Mesothelial cell of epicardium (in vitro differentiated cells): Measurements from ENCODE around the gene FOXP1. TPM values are rescaled to one million over a fixed set of nuclear protein-coding genes. Genes with fewer than 3 reads are reported as not detected.

Experiments used
- DNase-seq, 2 experiments: peaks; one replicate each; pipeline ENCODE4 v3.0.0; 2021; ENCODE audit warnings: low spot score in 2 of 2; ENCODE audit not compliant: unreplicated experiment in 2 of 2
- H3K27ac Mint-ChIP-seq: 2 replicates; pipeline ENCODE4 v1.8.0; 2021; ENCODE audit warnings: mixed read lengths
- H3K27me3 Mint-ChIP-seq: 2 replicates; pipeline ENCODE4 v1.8.0; 2021; ENCODE audit warnings: low read depth, mixed read lengths
- H3K36me3 Mint-ChIP-seq: 2 replicates; pipeline ENCODE4 v1.8.0; 2021; ENCODE audit warnings: mixed read lengths
- H3K4me1 Mint-ChIP-seq: 2 replicates; pipeline ENCODE4 v1.8.0; 2021; ENCODE audit warnings: mixed read lengths
- H3K4me3 Mint-ChIP-seq: 2 replicates; pipeline ENCODE4 v1.8.0; 2021; ENCODE audit warnings: mild to moderate bottlenecking, moderate library complexity, mixed read lengths
- H3K9me3 Mint-ChIP-seq: 2 replicates; pipeline ENCODE4 v1.8.0; 2021; ENCODE audit warnings: mixed read lengths
- total RNA-seq: library from RNA; stranded (reverse); gene quantifications from 3 replicates; pipeline ENCODE4 v1.2.1, GENCODE V29; 2021
- TF ChIP-seq, protein P1 (sequence below): fragments of 200-600 bp; sonication (generic); IDR thresholded peaks from one replicate; pipeline ENCODE4 v1.5.0; 2021; ENCODE audit warnings: antibody characterized with exemption; ENCODE audit not compliant: unreplicated experiment

FOXP1 gene
- total RNA-seq, 1 donor from 2014 or later: 187 TPM

DNA sequence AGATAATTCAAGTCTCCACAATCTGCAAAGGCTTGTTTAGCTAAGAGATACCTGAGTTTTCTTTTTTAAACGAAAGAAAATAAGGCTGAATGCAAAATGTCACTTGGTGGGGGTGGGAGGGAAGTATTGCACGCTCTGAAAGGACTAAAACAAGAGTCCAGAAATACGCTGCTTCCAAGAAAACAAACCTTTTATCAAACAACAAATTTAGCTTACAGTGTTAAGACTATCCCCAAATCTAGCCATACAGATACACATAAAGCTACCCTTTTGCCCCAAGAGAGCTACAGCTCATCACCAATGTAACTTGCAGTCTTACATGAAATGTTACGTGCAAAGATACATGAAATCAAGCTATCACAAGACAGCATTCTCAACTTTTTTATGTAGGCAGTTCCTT lies 522.5 kb downstream of the FOXP1 start:
- TF ChIP-seq, protein P1, sequence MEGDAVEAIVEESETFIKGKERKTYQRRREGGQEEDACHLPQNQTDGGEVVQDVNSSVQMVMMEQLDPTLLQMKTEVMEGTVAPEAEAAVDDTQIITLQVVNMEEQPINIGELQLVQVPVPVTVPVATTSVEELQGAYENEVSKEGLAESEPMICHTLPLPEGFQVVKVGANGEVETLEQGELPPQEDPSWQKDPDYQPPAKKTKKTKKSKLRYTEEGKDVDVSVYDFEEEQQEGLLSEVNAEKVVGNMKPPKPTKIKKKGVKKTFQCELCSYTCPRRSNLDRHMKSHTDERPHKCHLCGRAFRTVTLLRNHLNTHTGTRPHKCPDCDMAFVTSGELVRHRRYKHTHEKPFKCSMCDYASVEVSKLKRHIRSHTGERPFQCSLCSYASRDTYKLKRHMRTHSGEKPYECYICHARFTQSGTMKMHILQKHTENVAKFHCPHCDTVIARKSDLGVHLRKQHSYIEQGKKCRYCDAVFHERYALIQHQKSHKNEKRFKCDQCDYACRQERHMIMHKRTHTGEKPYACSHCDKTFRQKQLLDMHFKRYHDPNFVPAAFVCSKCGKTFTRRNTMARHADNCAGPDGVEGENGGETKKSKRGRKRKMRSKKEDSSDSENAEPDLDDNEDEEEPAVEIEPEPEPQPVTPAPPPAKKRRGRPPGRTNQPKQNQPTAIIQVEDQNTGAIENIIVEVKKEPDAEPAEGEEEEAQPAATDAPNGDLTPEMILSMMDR: no peak
- Mint-ChIP-seq H3K36me3 (no peaks in the 10 kb centered on the region), H3K9me3 (no peaks in the 10 kb centered on the region), H3K4me3 (peak overlapping the region; percentile 7), H3K27ac (no peak overlapping the region), H3K4me1 (peaks cover 67% of the 10 kb centered on the region), H3K27me3 (no peaks in the 10 kb centered on the region)
- no peak for DNase-seq

- H3K4me3 Mint-ChIP-seq: peak overlapping the region; percentile 2
- no peak overlapping the region for H3K27ac Mint-ChIP-seq
- no peaks in the 10 kb centered on the region for H3K27me3 Mint-ChIP-seq
- H3K36me3 Mint-ChIP-seq: no peaks in the 10 kb centered on the region
- no peaks in the 10 kb centered on the region for H3K9me3 Mint-ChIP-seq
- DNase-seq: no peak
- TF ChIP-seq, protein P1: no peak
- peaks cover 67% of the 10 kb centered on the region for H3K4me1 Mint-ChIP-seq
Measured at GRCh38 chr3:71060536-71060935, 523.0 kb downstream of the FOXP1 start.

DNA sequence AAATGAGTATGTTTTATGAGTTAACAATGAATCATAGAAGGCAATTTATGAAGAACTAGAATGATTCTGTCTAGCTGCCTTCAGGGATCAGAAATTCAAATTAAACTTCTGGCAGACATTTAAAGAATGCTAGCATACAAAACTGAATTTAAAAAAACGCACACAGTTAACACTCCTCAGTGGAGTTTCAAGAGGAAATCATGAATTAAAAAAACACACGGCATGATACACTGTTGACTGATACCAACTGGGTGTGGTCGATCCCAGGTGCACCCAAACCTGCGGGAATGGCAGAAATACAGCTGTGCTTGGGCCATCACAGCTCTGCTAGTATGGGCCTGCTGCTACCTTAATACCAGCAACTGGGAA lies 526.0 kb downstream of the FOXP1 start:
- Mint-ChIP-seq H3K36me3 (peaks cover 2% of the 10 kb centered on the region), H3K4me3 (no peak overlapping the region), H3K4me1 (peaks cover 94% of the 10 kb centered on the region), H3K27me3 (no peaks in the 10 kb centered on the region), H3K27ac (peak overlapping the region; percentile 81), H3K9me3 (no peaks in the 10 kb centered on the region)
- DNase-seq: no peak
- TF ChIP-seq, protein P1: no peak

DNA sequence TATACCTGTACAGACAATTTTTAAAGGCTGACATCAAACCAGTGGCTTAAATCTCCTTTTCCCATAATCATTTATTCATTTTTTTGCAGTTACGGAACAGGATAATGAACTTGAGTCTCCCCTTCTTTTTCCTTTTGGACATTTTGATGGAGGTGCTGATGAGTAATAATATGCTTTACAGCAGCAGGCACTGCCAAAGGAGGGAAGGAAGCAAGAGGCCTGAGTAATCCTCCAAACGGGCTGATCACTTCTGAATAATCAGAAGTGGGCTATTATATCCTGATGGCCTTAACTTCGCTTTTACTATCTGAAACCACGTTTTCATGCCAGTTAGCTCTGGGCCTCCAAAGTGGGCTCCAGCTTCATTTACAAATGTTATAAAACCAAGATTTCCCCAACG lies 527.2 kb downstream of the FOXP1 start:
- H3K27me3 Mint-ChIP-seq: no peaks in the 10 kb centered on the region
- H3K4me3 Mint-ChIP-seq: no peak overlapping the region
- TF ChIP-seq, protein P1: no peak
- H3K27ac Mint-ChIP-seq: peak overlapping the region; percentile 31
- H3K4me1 Mint-ChIP-seq: peaks cover 94% of the 10 kb centered on the region
- no peak for DNase-seq
- peaks cover 5% of the 10 kb centered on the region for H3K36me3 Mint-ChIP-seq
- no peaks in the 10 kb centered on the region for H3K9me3 Mint-ChIP-seq

- TF ChIP-seq, protein P1: no peak
- no peak overlapping the region for H3K27ac Mint-ChIP-seq
- peaks cover 6% of the 10 kb centered on the region for H3K36me3 Mint-ChIP-seq
- no peaks in the 10 kb centered on the region for H3K9me3 Mint-ChIP-seq
- no peak for DNase-seq
- H3K4me3 Mint-ChIP-seq: no peak overlapping the region
- peaks cover 94% of the 10 kb centered on the region for H3K4me1 Mint-ChIP-seq
- H3K27me3 Mint-ChIP-seq: no peaks in the 10 kb centered on the region
Measured at GRCh38 chr3:71055257-71056001, 528.1 kb downstream of the FOXP1 start.

GRCh38 chr3:71054312-71054711 lies 529.2 kb downstream of the FOXP1 start:
- Mint-ChIP-seq H3K4me3 (no peak overlapping the region), H3K27me3 (no peaks in the 10 kb centered on the region), H3K36me3 (peaks cover 6% of the 10 kb centered on the region), H3K27ac (no peak overlapping the region), H3K9me3 (no peaks in the 10 kb centered on the region), H3K4me1 (peaks cover 95% of the 10 kb centered on the region)
- TF ChIP-seq, protein P1: no peak
- DNase-seq: no peak
